ENCODE measurements around the gene TET2.
"Not testable (repeated sequence)": the region's sequence is repeated elsewhere in the genome, so short reads cannot be mapped to it uniquely, and the experiment has no call there.

DNA sequence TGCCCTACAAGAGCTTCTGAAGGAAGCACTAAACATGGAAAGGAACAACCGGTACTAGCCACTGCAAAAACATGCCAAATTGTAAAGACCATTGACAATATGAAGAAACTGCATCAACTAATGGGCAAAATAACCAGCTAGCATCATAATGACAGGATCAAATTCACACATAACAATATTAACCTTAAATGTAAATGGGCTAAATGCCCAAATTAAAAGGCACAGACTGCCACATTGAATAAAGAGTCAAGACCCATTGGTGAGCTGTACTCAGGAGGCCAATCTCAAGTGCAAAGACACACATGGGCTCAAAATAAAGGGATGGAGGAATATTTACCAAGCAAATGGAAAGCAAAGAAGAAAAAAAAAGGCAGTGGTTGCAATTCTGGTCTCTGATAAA, 152.4 kb downstream of the TET2 start:
- TF ChIP-seq, protein P1, sequence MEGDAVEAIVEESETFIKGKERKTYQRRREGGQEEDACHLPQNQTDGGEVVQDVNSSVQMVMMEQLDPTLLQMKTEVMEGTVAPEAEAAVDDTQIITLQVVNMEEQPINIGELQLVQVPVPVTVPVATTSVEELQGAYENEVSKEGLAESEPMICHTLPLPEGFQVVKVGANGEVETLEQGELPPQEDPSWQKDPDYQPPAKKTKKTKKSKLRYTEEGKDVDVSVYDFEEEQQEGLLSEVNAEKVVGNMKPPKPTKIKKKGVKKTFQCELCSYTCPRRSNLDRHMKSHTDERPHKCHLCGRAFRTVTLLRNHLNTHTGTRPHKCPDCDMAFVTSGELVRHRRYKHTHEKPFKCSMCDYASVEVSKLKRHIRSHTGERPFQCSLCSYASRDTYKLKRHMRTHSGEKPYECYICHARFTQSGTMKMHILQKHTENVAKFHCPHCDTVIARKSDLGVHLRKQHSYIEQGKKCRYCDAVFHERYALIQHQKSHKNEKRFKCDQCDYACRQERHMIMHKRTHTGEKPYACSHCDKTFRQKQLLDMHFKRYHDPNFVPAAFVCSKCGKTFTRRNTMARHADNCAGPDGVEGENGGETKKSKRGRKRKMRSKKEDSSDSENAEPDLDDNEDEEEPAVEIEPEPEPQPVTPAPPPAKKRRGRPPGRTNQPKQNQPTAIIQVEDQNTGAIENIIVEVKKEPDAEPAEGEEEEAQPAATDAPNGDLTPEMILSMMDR (IDR thresholded peaks at IDR 0.05) = not testable (repeated sequence)
- not testable (repeated sequence) for TF ChIP-seq POLR2A, EP300, POLR2AphosphoS5 (IDR thresholded peaks at IDR 0.05)
